Panc1 (cell line): ENCODE data around the gene HOTAIR. TPM values are rescaled to one million over a fixed set of nuclear protein-coding genes. Genes with fewer than 3 reads are reported as not detected.

Experiments used
- ATAC-seq: fragments of 200-7000 bp; cut with Tn5 transposase; 2 replicates; pipeline ENCODE4 v1.9.1; 2020; ENCODE audit warnings: mild to moderate bottlenecking, moderate library complexity
- BruUV-seq: library from RNA; stranded (reverse); fragments of 400-500 nt; replicated peaks from 2 replicates; lab custom pipeline; 2021; lab: Mats Ljungman, UMichigan
- CTCF ChIA-PET: fragments of 300-600 bp; sonication (Branson Sonifier 250); formaldehyde crosslinking; loops from one replicate; lab custom pipeline; 2022; ENCODE audit warnings: antibody characterized with exemption; lab: Charles Lee
- POLR2A ChIA-PET: fragments of 300-600 bp; sonication (Branson Sonifier 250); formaldehyde crosslinking; loops from one replicate; lab custom pipeline; 2022; ENCODE audit warnings: antibody characterized with exemption; lab: Charles Lee
- DNase-seq: peaks from one replicate; pipeline ENCODE4 v3.0.0-alpha.2; 2010; ENCODE audit warnings: low read depth, low spot score
- H3K27ac ChIP-seq: 2 replicates; pipeline ENCODE4 v1.5.1; 2011; ENCODE audit warnings: mild to moderate bottlenecking, low read length, inconsistent platforms
- H3K27me3 ChIP-seq: fragments of 200-500 bp; sonication (Bioruptor generic); 2 replicates; pipeline ENCODE4 v1.6.0; 2014; ENCODE audit warnings: low read length, inconsistent platforms; ENCODE audit not compliant: control insufficient read depth, insufficient read depth
- H3K36me3 ChIP-seq: fragments of 200-500 bp; sonication (Bioruptor generic); 2 replicates; pipeline ENCODE4 v1.5.1; 2014; ENCODE audit warnings: inconsistent platforms, mild to moderate bottlenecking, low read length, moderate library complexity; ENCODE audit not compliant: control insufficient read depth, insufficient read depth
- H3K4me1 ChIP-seq: 2 replicates; pipeline ENCODE4 v1.5.1; 2011; ENCODE audit warnings: inconsistent platforms, mild to moderate bottlenecking, low read length, moderate library complexity; ENCODE audit not compliant: control insufficient read depth, insufficient read depth
- H3K4me3 ChIP-seq, 2 experiments: 2 replicates each; pipeline ENCODE4 v1.5.1; 2011 to 2012; ENCODE audit warnings: low read depth in 2 of 2, low read length in 2 of 2, mild to moderate bottlenecking in 2 of 2, inconsistent platforms in 1 of 2, moderate library complexity in 1 of 2
- H3K9me3 ChIP-seq: fragments of 200-500 bp; sonication (Bioruptor generic); 2 replicates; pipeline ENCODE4 v1.5.1; 2014; ENCODE audit warnings: low read depth, mild to moderate bottlenecking, inconsistent platforms, low read length, moderate library complexity; ENCODE audit not compliant: control insufficient read depth, insufficient read depth
- POLR2AphosphoS5 ChIP-seq: IDR thresholded peaks from 2 replicates; pipeline ENCODE4 v1.6.1; 2012; ENCODE audit warnings: mild to moderate bottlenecking, low read depth, low read length, moderate library complexity
- SIN3A ChIP-seq: IDR thresholded peaks from 2 replicates; pipeline ENCODE4 v1.6.1; 2012; ENCODE audit warnings: low read depth, mild to moderate bottlenecking, low read length, moderate library complexity, borderline replicate concordance; ENCODE audit not compliant: insufficient read depth
- TCF7L2 ChIP-seq: IDR thresholded peaks from 2 replicates; pipeline ENCODE4 v1.6.1; 2011; ENCODE audit warnings: mild to moderate bottlenecking, low read depth, low read length, inconsistent platforms
- in situ Hi-C: cut with HindIII; loops from 2 replicates; pipeline ENCODE4 v1.10.0; 2016; ENCODE audit warnings: low sequenced_read_pairs, low pct_unique_long_range_greater_than_20kb
- intact Hi-C: fragments of 100-400 bp; cut with micrococcal nuclease; formaldehyde crosslinking; loops from one replicate; pipeline ENCODE4 v1.10.0; 2022; ENCODE audit not compliant: unreplicated experiment
- total RNA-seq: library from RNA; stranded (reverse); gene quantifications from one replicate; pipeline ENCODE4 v1.2.1, GENCODE V29; 2021; ENCODE audit not compliant: unreplicated experiment
- TF ChIP-seq, protein P1 (sequence below), 2 experiments: IDR thresholded peaks; 2 replicates each; pipeline ENCODE4 v1.6.1; 2011 to 2012; ENCODE audit warnings: low read depth in 2 of 2, control low read depth in 1 of 2, low read length in 1 of 2, mild to moderate bottlenecking in 1 of 2, moderate library complexity in 1 of 2; ENCODE audit not compliant: insufficient read depth in 1 of 2
- TF ChIP-seq, protein P2 (sequence below): fragments of 450-650 bp; IDR thresholded peaks from 2 replicates; pipeline ENCODE4 v1.5.1; 2017; ENCODE audit warnings: mild to moderate bottlenecking

The HOTAIR gene
- total RNA-seq, 1 experiment from 2014 or later = 31.7 TPM

DNA sequence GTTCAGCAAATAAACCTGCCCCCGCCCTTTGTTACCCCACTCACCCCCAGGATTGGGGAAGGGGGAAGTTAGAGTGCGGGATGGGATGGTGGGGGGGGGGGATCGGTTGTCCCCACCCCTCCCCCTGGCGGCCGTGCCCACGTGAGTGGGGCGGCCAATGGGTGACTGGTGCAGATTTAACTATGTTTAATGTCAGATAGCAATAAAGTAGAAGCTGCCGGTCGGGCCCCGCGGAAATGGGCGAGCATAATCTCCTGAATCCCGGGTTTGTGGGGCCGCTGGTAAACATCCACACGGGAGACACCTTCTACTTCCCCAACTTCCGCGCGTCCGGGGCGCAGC, 20.1 kb downstream of the HOTAIR start, which contains the start of gene HOXC12:
Gene HOXC12 (plus strand): TSS at position 210 of the 342 bp plus-strand sequence. CDS start 27 bp downstream, at position 237.
- intact Hi-C loops (no loop called here), in situ Hi-C loops (no loop called here)
- POLR2A ChIA-PET = no interaction called here
- peaks cover 81% of the 10 kb centered on the region for H3K4me1 ChIP-seq
- BruUV-seq = no TSS peak
- H3K9me3 ChIP-seq = no peaks in the 10 kb centered on the region
- no peak for ATAC-seq
- TF ChIP-seq SIN3A (no peak), POLR2AphosphoS5 (no peak), TCF7L2 (no peak)
- TF ChIP-seq, protein P1, sequence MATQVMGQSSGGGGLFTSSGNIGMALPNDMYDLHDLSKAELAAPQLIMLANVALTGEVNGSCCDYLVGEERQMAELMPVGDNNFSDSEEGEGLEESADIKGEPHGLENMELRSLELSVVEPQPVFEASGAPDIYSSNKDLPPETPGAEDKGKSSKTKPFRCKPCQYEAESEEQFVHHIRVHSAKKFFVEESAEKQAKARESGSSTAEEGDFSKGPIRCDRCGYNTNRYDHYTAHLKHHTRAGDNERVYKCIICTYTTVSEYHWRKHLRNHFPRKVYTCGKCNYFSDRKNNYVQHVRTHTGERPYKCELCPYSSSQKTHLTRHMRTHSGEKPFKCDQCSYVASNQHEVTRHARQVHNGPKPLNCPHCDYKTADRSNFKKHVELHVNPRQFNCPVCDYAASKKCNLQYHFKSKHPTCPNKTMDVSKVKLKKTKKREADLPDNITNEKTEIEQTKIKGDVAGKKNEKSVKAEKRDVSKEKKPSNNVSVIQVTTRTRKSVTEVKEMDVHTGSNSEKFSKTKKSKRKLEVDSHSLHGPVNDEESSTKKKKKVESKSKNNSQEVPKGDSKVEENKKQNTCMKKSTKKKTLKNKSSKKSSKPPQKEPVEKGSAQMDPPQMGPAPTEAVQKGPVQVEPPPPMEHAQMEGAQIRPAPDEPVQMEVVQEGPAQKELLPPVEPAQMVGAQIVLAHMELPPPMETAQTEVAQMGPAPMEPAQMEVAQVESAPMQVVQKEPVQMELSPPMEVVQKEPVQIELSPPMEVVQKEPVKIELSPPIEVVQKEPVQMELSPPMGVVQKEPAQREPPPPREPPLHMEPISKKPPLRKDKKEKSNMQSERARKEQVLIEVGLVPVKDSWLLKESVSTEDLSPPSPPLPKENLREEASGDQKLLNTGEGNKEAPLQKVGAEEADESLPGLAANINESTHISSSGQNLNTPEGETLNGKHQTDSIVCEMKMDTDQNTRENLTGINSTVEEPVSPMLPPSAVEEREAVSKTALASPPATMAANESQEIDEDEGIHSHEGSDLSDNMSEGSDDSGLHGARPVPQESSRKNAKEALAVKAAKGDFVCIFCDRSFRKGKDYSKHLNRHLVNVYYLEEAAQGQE (IDR thresholded peaks at IDR 0.05; ENCODE audit: insufficient read depth in 1 of 2, low read depth in 2 of 2, low read length in 1 of 2) = no peak
- TF ChIP-seq, protein P2, sequence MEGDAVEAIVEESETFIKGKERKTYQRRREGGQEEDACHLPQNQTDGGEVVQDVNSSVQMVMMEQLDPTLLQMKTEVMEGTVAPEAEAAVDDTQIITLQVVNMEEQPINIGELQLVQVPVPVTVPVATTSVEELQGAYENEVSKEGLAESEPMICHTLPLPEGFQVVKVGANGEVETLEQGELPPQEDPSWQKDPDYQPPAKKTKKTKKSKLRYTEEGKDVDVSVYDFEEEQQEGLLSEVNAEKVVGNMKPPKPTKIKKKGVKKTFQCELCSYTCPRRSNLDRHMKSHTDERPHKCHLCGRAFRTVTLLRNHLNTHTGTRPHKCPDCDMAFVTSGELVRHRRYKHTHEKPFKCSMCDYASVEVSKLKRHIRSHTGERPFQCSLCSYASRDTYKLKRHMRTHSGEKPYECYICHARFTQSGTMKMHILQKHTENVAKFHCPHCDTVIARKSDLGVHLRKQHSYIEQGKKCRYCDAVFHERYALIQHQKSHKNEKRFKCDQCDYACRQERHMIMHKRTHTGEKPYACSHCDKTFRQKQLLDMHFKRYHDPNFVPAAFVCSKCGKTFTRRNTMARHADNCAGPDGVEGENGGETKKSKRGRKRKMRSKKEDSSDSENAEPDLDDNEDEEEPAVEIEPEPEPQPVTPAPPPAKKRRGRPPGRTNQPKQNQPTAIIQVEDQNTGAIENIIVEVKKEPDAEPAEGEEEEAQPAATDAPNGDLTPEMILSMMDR = no peak
- H3K27me3 ChIP-seq = no peaks in the 10 kb centered on the region
- no peaks in the 10 kb centered on the region for H3K36me3 ChIP-seq
- H3K27ac ChIP-seq = peak within 1 kb of the TSS; percentile 98
- H3K4me3 ChIP-seq = peak within 1 kb of the TSS in 1 of 2 experiments; percentile 26; a peak in 1 of 4 replicates
- no peak for DNase-seq
- CTCF ChIA-PET = no interaction called here

DNA sequence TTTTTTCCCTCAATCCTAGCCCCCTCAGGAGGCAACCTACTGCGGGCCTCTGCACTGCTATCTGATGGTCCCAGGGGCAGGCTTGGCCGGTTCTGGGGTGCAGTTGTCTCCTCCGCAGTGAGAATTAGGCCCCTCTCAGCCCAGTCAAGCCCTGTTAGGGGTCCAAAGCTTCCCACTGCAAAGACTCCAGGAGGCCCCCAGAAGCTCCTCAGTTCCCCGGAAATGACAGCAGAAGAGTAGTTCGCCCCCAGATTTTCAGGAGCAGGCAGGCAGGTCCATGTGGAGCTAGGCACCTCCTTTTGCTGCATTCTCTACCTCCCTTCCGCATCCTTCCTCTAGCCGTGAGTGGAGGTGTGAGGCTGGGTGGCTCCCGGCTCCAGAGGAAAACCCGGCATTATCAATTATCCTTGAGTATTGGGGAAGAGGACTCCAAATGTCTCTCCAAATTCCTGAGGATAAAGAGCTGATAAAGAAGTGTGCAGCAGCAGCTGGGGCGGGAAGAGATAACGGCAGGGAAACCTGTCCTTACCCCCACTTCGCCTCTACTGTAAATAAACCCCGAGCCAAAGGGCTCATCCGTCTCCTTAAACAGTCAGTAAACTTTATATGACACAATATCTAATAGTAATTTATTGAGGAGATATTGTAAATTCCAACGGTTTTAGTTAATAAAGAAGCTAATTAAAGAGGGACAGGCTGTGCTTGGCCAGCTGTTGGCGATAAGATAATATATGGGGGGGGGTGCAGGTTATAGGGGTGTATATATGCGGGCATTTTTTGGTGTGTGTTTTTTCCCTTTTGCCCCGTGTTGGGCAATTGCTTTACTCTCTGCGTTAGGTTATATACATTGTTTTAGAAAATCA, 20.7 kb downstream of the HOTAIR start:
- TF ChIP-seq, protein P2 = no peak
- TF ChIP-seq SIN3A = no peak
- Histone ChIP-seq H3K27me3 (no peaks in the 10 kb centered on the region), H3K4me1 (peaks cover 81% of the 10 kb centered on the region), H3K27ac (peak overlapping the region; percentile 98), H3K9me3 (no peaks in the 10 kb centered on the region), H3K4me3 (peak overlapping the region in 1 of 2 experiments; percentile 26; a peak in 2 of 4 replicates), H3K36me3 (no peaks in the 10 kb centered on the region)
- intact Hi-C loops (no loop called here), in situ Hi-C loops (no loop called here)
- ATAC-seq (no peak), DNase-seq (no peak)
- BruUV-seq = no TSS peak
- POLR2A ChIA-PET = interaction anchor here (0.6 to 1.6 kb wide), 2 partner anchors 10 to 19 kb away, joined by 3 to 5 read pairs; partner anchors contain the start of gene HOXC11
- CTCF ChIA-PET = interaction anchor here (1.0 kb wide), 1 partner anchor 208 kb away, joined by 3 read pairs; no protein-coding TSS in a partner anchor
